OCI-LY3 (cell line): ENCODE measurements around the gene PAK5.

Experiments used
- EZH2phosphoT487 ChIP-seq: fragments of 200-600 bp; shearing (Covaris generic); IDR thresholded peaks from 2 replicates; pipeline ENCODE4 v1.6.1; 2018; ENCODE audit warnings: antibody characterized with exemption, mixed run types, low read depth
- TF ChIP-seq, protein P1 (sequence below): fragments of 200-600, 300-600 bp; sonication (generic); IDR thresholded peaks from 2 replicates; pipeline ENCODE4 v1.5.1; 2014; ENCODE audit warnings: antibody characterized with exemption, low read length, low read depth

DNA sequence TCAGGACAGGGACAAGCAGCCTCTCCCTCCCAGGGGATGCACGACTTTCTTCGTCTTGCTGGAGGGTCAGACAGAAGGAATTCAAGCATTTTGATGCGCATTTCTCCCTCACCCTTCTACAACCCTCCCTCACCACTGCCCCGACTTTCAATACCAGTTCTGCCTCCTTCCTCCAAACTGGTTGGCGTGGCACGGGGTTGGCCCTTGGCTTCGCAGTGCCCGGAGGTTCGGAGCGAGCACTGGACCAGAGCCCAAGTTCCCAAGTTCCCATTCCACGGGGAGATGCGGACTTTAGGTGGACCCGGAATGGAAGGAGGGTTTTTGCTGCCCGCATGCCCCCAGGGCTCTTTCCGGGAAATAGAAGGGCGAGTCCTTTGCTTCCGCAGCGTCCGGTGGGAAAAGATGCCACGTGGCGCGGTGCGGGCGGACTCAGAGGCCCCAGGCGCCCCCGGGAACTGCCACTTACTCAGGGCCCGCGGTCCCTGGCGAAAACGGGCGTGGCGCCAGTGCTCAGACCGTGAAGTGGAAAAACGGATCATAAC is 332.5 kb downstream of the PAK5 start:
- TF ChIP-seq, protein P1, sequence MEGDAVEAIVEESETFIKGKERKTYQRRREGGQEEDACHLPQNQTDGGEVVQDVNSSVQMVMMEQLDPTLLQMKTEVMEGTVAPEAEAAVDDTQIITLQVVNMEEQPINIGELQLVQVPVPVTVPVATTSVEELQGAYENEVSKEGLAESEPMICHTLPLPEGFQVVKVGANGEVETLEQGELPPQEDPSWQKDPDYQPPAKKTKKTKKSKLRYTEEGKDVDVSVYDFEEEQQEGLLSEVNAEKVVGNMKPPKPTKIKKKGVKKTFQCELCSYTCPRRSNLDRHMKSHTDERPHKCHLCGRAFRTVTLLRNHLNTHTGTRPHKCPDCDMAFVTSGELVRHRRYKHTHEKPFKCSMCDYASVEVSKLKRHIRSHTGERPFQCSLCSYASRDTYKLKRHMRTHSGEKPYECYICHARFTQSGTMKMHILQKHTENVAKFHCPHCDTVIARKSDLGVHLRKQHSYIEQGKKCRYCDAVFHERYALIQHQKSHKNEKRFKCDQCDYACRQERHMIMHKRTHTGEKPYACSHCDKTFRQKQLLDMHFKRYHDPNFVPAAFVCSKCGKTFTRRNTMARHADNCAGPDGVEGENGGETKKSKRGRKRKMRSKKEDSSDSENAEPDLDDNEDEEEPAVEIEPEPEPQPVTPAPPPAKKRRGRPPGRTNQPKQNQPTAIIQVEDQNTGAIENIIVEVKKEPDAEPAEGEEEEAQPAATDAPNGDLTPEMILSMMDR: no peak
- no peak for TF ChIP-seq EZH2phosphoT487
